ENCODE results near the gene RPN2. TPM values are rescaled to one million over a fixed set of nuclear protein-coding genes. Genes with fewer than 3 reads are reported as not detected.
A peak's percentile ranks its signal among the peaks of the same experiment; 100 is the strongest.

RPN2 gene
- total and polyA plus RNA-seq, 2 of the 13 experiments (the other 11 are each of a cell fraction or from before 2014, with no cell fraction given): 587 to 1,818 TPM

DNA sequence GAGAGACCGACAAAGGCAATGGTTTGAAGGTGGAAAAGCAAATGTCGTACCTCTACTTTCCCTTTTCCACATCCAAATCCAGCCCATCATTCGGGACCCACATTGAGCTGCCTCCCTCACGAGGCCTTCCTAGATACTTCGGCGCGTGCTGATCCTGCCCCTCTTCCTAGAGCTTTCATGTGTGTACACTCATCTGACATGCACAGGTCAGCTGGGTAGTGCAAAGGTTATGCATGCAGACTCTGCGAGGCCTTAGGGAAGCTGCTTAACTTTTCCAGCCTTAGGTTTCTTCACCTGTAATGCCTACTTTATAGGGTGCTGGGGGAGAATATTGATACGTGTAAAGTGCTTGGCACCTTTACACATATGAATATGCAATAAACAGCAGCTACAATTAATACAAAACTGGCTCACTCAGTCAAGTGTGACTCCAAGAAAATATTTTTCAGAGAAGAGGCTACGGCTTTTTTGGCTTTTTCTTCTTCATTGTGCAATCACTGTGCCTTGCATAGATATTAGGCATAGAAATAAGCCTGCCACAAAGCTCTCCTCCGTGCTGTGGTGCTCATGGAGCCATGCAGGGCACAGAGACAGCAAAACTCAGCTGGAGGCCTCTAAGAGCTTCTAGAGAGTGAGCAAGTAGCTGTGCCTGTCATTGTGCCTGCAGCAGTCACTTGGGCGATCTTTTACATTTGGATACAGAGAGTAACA, 106.7 kb downstream of the RPN2 start (continued):
- TF ChIP-seq, protein P1, sequence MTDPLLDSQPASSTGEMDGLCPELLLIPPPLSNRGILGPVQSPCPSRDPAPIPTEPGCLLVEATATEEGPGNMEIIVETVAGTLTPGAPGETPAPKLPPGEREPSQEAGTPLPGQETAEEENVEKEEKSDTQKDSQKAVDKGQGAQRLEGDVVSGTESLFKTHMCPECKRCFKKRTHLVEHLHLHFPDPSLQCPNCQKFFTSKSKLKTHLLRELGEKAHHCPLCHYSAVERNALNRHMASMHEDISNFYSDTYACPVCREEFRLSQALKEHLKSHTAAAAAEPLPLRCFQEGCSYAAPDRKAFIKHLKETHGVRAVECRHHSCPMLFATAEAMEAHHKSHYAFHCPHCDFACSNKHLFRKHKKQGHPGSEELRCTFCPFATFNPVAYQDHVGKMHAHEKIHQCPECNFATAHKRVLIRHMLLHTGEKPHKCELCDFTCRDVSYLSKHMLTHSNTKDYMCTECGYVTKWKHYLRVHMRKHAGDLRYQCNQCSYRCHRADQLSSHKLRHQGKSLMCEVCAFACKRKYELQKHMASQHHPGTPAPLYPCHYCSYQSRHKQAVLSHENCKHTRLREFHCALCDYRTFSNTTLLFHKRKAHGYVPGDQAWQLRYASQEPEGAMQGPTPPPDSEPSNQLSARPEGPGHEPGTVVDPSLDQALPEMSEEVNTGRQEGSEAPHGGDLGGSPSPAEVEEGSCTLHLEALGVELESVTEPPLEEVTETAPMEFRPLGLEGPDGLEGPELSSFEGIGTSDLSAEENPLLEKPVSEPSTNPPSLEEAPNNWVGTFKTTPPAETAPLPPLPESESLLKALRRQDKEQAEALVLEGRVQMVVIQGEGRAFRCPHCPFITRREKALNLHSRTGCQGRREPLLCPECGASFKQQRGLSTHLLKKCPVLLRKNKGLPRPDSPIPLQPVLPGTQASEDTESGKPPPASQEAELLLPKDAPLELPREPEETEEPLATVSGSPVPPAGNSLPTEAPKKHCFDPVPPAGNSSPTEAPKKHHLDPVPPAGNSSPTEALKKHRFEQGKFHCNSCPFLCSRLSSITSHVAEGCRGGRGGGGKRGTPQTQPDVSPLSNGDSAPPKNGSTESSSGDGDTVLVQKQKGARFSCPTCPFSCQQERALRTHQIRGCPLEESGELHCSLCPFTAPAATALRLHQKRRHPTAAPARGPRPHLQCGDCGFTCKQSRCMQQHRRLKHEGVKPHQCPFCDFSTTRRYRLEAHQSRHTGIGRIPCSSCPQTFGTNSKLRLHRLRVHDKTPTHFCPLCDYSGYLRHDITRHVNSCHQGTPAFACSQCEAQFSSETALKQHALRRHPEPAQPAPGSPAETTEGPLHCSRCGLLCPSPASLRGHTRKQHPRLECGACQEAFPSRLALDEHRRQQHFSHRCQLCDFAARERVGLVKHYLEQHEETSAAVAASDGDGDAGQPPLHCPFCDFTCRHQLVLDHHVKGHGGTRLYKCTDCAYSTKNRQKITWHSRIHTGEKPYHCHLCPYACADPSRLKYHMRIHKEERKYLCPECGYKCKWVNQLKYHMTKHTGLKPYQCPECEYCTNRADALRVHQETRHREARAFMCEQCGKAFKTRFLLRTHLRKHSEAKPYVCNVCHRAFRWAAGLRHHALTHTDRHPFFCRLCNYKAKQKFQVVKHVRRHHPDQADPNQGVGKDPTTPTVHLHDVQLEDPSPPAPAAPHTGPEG (CRISPR knock-in tag; IDR thresholded peaks at IDR 0.05): no peak
- TF ChIP-seq MED13 (CRISPR knock-in tag; IDR thresholded peaks at IDR 0.05): no peak
- 0 out of 2 replicates have a peak, but pooled peaks have one; percentile 34 for TF ChIP-seq ZNF780A (CRISPR knock-in tag; IDR thresholded peaks at IDR 0.05)
- peak; percentile 69; the same call in 1 of the 2 replicates for TF ChIP-seq KLF6 (CRISPR knock-in tag; IDR thresholded peaks at IDR 0.05)
- TF ChIP-seq ZNF558 (CRISPR knock-in tag; IDR thresholded peaks at IDR 0.05; ENCODE audit: borderline replicate concordance): no peak
- no peak for TF ChIP-seq ZNF350 (CRISPR knock-in tag; IDR thresholded peaks at IDR 0.05; ENCODE audit: borderline replicate concordance, low read depth)
- peak; percentile 83 for TF ChIP-seq ZNF232 (CRISPR knock-in tag; IDR thresholded peaks at IDR 0.05; ENCODE audit: borderline replicate concordance)
- TF ChIP-seq, protein P2, sequence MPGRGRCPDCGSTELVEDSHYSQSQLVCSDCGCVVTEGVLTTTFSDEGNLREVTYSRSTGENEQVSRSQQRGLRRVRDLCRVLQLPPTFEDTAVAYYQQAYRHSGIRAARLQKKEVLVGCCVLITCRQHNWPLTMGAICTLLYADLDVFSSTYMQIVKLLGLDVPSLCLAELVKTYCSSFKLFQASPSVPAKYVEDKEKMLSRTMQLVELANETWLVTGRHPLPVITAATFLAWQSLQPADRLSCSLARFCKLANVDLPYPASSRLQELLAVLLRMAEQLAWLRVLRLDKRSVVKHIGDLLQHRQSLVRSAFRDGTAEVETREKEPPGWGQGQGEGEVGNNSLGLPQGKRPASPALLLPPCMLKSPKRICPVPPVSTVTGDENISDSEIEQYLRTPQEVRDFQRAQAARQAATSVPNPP (CRISPR knock-in tag; IDR thresholded peaks at IDR 0.05): 0 out of 2 replicates have a peak, but pooled peaks have one; percentile 32
- TF ChIP-seq ZNF552 (CRISPR knock-in tag; IDR thresholded peaks at IDR 0.05; ENCODE audit: borderline replicate concordance): no peak
- TF ChIP-seq, protein P3, sequence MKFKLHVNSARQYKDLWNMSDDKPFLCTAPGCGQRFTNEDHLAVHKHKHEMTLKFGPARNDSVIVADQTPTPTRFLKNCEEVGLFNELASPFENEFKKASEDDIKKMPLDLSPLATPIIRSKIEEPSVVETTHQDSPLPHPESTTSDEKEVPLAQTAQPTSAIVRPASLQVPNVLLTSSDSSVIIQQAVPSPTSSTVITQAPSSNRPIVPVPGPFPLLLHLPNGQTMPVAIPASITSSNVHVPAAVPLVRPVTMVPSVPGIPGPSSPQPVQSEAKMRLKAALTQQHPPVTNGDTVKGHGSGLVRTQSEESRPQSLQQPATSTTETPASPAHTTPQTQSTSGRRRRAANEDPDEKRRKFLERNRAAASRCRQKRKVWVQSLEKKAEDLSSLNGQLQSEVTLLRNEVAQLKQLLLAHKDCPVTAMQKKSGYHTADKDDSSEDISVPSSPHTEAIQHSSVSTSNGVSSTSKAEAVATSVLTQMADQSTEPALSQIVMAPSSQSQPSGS (CRISPR knock-in tag; IDR thresholded peaks at IDR 0.05): 0 out of 2 replicates have a peak, but pooled peaks have one; percentile 34
- TF ChIP-seq MIER2 (CRISPR knock-in tag; IDR thresholded peaks at IDR 0.05): no peak
- TF ChIP-seq PHF5A (CRISPR knock-in tag; IDR thresholded peaks at IDR 0.05; ENCODE audit: low read depth, unreplicated experiment): peak; percentile 41
- no peak for TF ChIP-seq ZNF7 (CRISPR knock-in tag; IDR thresholded peaks at IDR 0.05)
- TF ChIP-seq, protein P4, sequence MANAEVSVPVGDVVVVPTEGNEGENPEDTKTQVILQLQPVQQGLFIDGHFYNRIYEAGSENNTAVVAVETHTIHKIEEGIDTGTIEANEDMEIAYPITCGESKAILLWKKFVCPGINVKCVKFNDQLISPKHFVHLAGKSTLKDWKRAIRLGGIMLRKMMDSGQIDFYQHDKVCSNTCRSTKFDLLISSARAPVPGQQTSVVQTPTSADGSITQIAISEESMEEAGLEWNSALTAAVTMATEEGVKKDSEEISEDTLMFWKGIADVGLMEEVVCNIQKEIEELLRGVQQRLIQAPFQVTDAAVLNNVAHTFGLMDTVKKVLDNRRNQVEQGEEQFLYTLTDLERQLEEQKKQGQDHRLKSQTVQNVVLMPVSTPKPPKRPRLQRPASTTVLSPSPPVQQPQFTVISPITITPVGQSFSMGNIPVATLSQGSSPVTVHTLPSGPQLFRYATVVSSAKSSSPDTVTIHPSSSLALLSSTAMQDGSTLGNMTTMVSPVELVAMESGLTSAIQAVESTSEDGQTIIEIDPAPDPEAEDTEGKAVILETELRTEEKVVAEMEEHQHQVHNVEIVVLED (CRISPR knock-in tag; IDR thresholded peaks at IDR 0.05; ENCODE audit: borderline replicate concordance): no peak
- TF ChIP-seq NFYC (CRISPR knock-in tag; IDR thresholded peaks at IDR 0.05): no peak
- TF ChIP-seq TOPORS (CRISPR knock-in tag; IDR thresholded peaks at IDR 0.05): peak; percentile 71; the same call in 1 of the 2 replicates
- TF ChIP-seq, protein P5, sequence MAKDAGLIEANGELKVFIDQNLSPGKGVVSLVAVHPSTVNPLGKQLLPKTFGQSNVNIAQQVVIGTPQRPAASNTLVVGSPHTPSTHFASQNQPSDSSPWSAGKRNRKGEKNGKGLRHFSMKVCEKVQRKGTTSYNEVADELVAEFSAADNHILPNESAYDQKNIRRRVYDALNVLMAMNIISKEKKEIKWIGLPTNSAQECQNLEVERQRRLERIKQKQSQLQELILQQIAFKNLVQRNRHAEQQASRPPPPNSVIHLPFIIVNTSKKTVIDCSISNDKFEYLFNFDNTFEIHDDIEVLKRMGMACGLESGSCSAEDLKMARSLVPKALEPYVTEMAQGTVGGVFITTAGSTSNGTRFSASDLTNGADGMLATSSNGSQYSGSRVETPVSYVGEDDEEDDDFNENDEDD (CRISPR knock-in tag; IDR thresholded peaks at IDR 0.05; ENCODE audit: borderline replicate concordance): peak; percentile 76; the same call in 1 of the 2 replicates
- TF ChIP-seq ZNF484 (CRISPR knock-in tag; IDR thresholded peaks at IDR 0.05; ENCODE audit: borderline replicate concordance, low read depth): no peak

Measured in HepG2 (cell line).